ENCODE data around the gene RNF208. TPM values are rescaled to one million over a fixed set of nuclear protein-coding genes. Genes with fewer than 3 reads are reported as not detected.

Gene RNF208
- total RNA-seq, 1 donor from 2014 or later, result 12.1 TPM

GRCh38 chr9:137251490-137252268, 29.6 kb upstream of the RNF208 start:
- Mint-ChIP-seq H3K27ac (no peak overlapping the region), H3K4me1 (ENCODE audit: unreplicated experiment) (peaks cover 9% of the 10 kb centered on the region), H3K4me3 (no peak overlapping the region), H3K36me3 (no peaks in the 10 kb centered on the region), H3K27me3 (no peaks in the 10 kb centered on the region), H3K9me3 (no peaks in the 10 kb centered on the region)
- DNase-seq (ENCODE audit: extremely low spot score, unreplicated experiment), result no peak
- no peak for TF ChIP-seq CTCF (conservative IDR thresholded peaks at IDR 0.05)

- no peaks in the 10 kb centered on the region for H3K36me3 Mint-ChIP-seq
- no peak within 1 kb of the TSS for H3K27ac Mint-ChIP-seq
- H3K4me1 Mint-ChIP-seq (ENCODE audit: unreplicated experiment), result peaks cover 9% of the 10 kb centered on the region
- no peak for DNase-seq (ENCODE audit: extremely low spot score, unreplicated experiment)
- TF ChIP-seq CTCF (conservative IDR thresholded peaks at IDR 0.05), result no peak
- H3K9me3 Mint-ChIP-seq, result no peaks in the 10 kb centered on the region
- H3K27me3 Mint-ChIP-seq, result no peaks in the 10 kb centered on the region
- H3K4me3 Mint-ChIP-seq, result peak within 1 kb of the TSS; percentile 60
These were observed 29.1 kb upstream of the RNF208 start, which contains the start of gene STPG3 for GRCh38 chr9:137251194-137251461. Gene STPG3 (plus strand): TSS chr9:137251286. CDS start chr9:137251287, 1 bp downstream.

GRCh38 chr9:137250329-137251193, 28.5 kb upstream of the RNF208 start:
- H3K9me3 Mint-ChIP-seq, result no peaks in the 10 kb centered on the region
- no peak overlapping the region for H3K4me3 Mint-ChIP-seq
- no peaks in the 10 kb centered on the region for H3K36me3 Mint-ChIP-seq
- no peak overlapping the region for H3K27ac Mint-ChIP-seq
- DNase-seq (ENCODE audit: extremely low spot score, unreplicated experiment), result no peak
- peaks cover 9% of the 10 kb centered on the region for H3K4me1 Mint-ChIP-seq (ENCODE audit: unreplicated experiment)
- TF ChIP-seq CTCF (conservative IDR thresholded peaks at IDR 0.05), result no peak
- no peaks in the 10 kb centered on the region for H3K27me3 Mint-ChIP-seq

GRCh38 chr9:137247916-137248175, 25.8 kb upstream of the RNF208 start:
- no peak for TF ChIP-seq CTCF (conservative IDR thresholded peaks at IDR 0.05)
- Mint-ChIP-seq H3K4me3 (no peak overlapping the region), H3K4me1 (ENCODE audit: unreplicated experiment) (peaks cover 15% of the 10 kb centered on the region), H3K9me3 (no peaks in the 10 kb centered on the region), H3K27ac (no peak overlapping the region), H3K27me3 (no peaks in the 10 kb centered on the region), H3K36me3 (peaks cover 5% of the 10 kb centered on the region)
- DNase-seq (ENCODE audit: extremely low spot score, unreplicated experiment), result no peak

GRCh38 chr9:137247135-137247915, 25.3 kb upstream of the RNF208 start:
- H3K4me3 Mint-ChIP-seq, result no peak overlapping the region
- DNase-seq (ENCODE audit: extremely low spot score, unreplicated experiment), result no peak
- no peak for TF ChIP-seq CTCF (conservative IDR thresholded peaks at IDR 0.05)
- H3K27me3 Mint-ChIP-seq, result no peaks in the 10 kb centered on the region
- peaks cover 20% of the 10 kb centered on the region for H3K4me1 Mint-ChIP-seq (ENCODE audit: unreplicated experiment)
- H3K36me3 Mint-ChIP-seq, result peaks cover 11% of the 10 kb centered on the region
- no peak overlapping the region for H3K27ac Mint-ChIP-seq
- H3K9me3 Mint-ChIP-seq, result no peaks in the 10 kb centered on the region

Measured in type B pancreatic cell (in vitro differentiated cells).